Measurements from ENCODE around the gene PADI2.

The PADI2 gene

GRCh38 chr1:17139637-17140036, 20.4 kb upstream of the PADI2 start:
- DNase-seq (ENCODE audit: low read depth) = no peak

- no peak for DNase-seq (ENCODE audit: low read depth)
Measured at GRCh38 chr1:17137441-17137840, 18.2 kb upstream of the PADI2 start.

GRCh38 chr1:17136936-17137335, 17.7 kb upstream of the PADI2 start:
- DNase-seq (ENCODE audit: low read depth) = no peak

- DNase-seq (ENCODE audit: low read depth) = no peak
Measured at GRCh38 chr1:17136145-17136544, 16.9 kb upstream of the PADI2 start.

GRCh38 chr1:17135530-17135929, 16.3 kb upstream of the PADI2 start:
- DNase-seq (ENCODE audit: low read depth) = no peak

- no peak for DNase-seq (ENCODE audit: low read depth)
Measured at GRCh38 chr1:17134724-17135123, 15.5 kb upstream of the PADI2 start.

GRCh38 chr1:17134034-17134433, 14.8 kb upstream of the PADI2 start:
- DNase-seq (ENCODE audit: low read depth) = no peak

GRCh38 chr1:17130138-17130635, 10.9 kb upstream of the PADI2 start:
- no peak for DNase-seq (ENCODE audit: low read depth)

GRCh38 chr1:17128361-17128760, 9.1 kb upstream of the PADI2 start:
- DNase-seq (ENCODE audit: low read depth) = no peak

- peak; percentile 76 for DNase-seq (ENCODE audit: low read depth)
Measured at GRCh38 chr1:17125756-17126237, 6.5 kb upstream of the PADI2 start.

GRCh38 chr1:17123196-17124045, 4.2 kb upstream of the PADI2 start:
- no peak for DNase-seq (ENCODE audit: low read depth)

- no peak for DNase-seq (ENCODE audit: low read depth)
Measured at GRCh38 chr1:17122521-17123164, 3.4 kb upstream of the PADI2 start.

- DNase-seq (ENCODE audit: low read depth) = no peak
Measured at GRCh38 chr1:17121881-17122280, 2.6 kb upstream of the PADI2 start.

GRCh38 chr1:17120962-17121837, 1.9 kb upstream of the PADI2 start:
- DNase-seq (ENCODE audit: low read depth) = no peak

GRCh38 chr1:17120481-17120877, 1.2 kb upstream of the PADI2 start:
- no peak for DNase-seq (ENCODE audit: low read depth)

- DNase-seq (ENCODE audit: low read depth) = no peak
Measured at GRCh38 chr1:17119773-17120480, 676 bp upstream of the PADI2 start.

GRCh38 chr1:17118706-17119075, 560 bp downstream of the PADI2 start:
- DNase-seq (ENCODE audit: low read depth) = no peak

- no peak for DNase-seq (ENCODE audit: low read depth)
Measured at GRCh38 chr1:17118268-17118667, 983 bp downstream of the PADI2 start.

- DNase-seq (ENCODE audit: low read depth) = no peak
Measured at GRCh38 chr1:17117451-17118265, 1.6 kb downstream of the PADI2 start.

- DNase-seq (ENCODE audit: low read depth) = no peak
Measured at GRCh38 chr1:17116643-17117042, 2.6 kb downstream of the PADI2 start.

GRCh38 chr1:17113963-17114362, 5.3 kb downstream of the PADI2 start:
- no peak for DNase-seq (ENCODE audit: low read depth)
